GM19324 (cell line): ENCODE data around the gene NEK6.

Source experiments
- ATAC-seq: cut with Tn5 transposase; IDR thresholded peaks from one replicate; pipeline ENCODE4 v1.9.1; 2021; ENCODE audit warnings: mild to moderate bottlenecking, moderate library complexity; ENCODE audit not compliant: unreplicated experiment, low FRiP score

The NEK6 gene

GRCh38 chr9:124312290-124313265 lies 54.8 kb downstream of the NEK6 start:
- no peak for ATAC-seq

DNA sequence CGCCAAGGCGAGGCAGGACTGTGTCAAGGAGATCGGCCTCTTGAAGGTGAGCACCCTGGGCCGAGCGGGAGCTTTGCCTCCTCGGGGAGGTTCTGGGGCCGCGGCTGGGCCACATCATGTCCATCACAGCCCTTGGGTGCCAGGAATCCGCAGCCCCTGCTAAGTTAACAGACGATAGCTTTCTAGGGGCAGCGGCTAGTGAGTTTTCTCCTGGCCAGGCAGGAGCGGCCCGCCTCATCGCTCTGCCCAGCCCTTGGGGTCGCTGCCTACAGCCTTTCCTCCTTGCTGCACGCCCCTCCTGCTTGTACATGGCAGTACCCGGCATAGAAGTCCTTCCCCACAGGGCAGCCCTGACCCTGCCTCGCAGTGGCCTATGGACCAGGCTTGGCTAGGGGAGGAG lies 56.2 kb downstream of the NEK6 start:
- ATAC-seq, result no peak

- ATAC-seq, result no peak
Measured at GRCh38 chr9:124315882-124316281, 58.1 kb downstream of the NEK6 start.

DNA sequence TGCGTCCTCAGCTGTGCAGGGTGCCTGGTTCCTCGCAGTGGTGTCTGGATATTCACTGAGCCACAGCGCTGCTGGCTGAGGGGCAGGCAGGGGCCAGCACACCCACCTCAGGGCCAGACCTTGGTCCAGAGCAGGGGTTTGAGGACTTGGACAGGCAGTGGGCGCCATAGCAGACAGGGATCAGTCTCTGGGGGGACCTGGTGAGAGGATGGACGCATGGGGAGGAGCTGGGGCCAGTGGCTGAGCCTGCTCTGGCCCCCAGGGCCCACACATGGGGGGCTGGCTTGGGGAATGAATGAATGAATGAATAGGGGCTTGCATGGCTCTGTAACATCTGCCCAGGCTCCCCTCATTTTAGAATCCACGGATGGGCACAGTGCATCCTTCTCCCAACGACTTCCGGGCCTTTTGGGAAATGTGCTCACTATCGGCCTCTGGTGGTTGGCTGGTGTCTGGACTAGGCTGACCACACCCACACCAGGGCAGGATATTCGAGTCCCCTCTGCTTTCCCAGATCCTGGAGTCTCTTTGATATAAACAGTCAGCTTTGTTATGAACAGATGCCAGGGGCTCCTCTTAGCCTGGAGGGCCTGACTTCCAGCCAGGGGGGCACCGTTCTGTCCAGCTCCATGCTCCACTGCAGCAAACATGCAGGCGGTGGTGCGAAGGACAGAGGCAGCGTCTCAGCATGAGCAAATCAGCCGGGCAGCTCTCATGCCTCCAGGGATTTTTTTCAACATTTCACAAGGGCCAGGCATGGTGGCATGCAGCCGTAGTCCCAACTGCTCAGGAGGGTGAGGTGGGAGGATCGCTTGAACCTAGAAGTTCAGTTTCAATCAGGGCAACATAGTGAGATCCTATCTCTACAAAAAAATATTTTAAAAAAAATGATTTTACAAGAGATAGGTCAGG lies 62.6 kb downstream of the NEK6 start:
- no peak for ATAC-seq

- ATAC-seq, result no peak
Measured at GRCh38 chr9:124321416-124321815, 63.7 kb downstream of the NEK6 start.

DNA sequence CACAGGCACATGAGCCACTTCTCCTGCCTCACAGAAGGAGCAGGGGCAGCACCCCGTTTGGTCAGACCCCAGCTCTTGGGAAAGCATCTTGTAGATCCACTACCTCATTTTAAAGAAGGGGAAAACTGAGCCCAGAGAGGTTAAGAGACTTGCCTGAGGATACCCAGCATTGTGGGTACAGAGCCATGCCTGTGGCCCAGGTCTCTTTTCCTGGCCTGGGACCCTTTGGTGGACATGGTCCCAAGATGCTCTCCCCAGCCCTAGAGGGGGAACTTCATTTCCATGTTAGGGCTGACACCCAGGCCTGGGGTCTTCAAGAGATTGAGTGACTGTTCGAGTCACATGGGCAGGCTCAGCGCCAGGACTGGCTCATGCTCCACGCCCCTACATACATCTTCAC lies 64.2 kb downstream of the NEK6 start:
- ATAC-seq, result no peak

- ATAC-seq, result no peak
Measured at GRCh38 chr9:124322618-124323432, 65.1 kb downstream of the NEK6 start.

DNA sequence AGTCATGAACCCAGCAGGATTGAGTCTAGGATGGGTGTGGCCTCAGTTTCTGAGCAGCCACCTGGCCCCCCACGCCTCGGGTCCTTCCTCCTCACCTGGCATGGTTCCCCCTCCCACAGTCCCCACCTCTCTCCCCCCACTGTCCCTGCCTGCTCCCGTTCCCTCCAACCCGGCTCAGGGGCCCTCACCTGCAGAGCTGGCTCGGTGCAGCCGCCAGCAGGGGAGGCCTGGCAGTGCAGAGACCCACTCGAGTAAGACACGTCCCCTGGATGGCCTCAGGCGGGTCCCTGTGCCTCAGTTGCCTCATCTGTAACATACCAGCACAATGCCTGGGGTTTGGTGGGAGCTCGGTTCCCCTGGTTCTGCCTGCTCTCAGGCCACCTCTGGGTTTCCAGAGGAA lies 66.2 kb downstream of the NEK6 start:
- no peak for ATAC-seq

- ATAC-seq, result no peak
Measured at GRCh38 chr9:124325816-124326215, 68.1 kb downstream of the NEK6 start.

DNA sequence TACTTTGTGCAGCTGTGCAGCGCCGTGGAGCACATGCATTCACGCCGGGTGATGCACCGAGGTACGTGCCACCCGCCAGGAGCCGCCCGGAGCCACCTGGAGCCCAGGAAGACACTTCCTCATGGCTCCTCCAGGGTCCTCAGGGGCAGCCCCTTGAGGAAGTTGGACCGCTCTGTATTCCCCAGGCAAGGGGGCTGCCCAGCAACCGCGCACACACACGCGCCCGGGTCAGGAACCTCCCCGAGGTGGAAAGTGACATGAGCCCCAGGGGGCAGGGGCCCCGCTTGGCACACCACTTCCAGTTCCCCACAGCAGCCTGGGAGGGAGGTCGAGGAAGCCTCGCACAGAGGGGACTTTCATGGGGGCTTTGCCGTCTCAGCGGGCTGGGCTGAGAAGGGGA lies 68.6 kb downstream of the NEK6 start:
- ATAC-seq, result no peak

GRCh38 chr9:124327491-124327890 lies 69.7 kb downstream of the NEK6 start:
- ATAC-seq, result no peak

DNA sequence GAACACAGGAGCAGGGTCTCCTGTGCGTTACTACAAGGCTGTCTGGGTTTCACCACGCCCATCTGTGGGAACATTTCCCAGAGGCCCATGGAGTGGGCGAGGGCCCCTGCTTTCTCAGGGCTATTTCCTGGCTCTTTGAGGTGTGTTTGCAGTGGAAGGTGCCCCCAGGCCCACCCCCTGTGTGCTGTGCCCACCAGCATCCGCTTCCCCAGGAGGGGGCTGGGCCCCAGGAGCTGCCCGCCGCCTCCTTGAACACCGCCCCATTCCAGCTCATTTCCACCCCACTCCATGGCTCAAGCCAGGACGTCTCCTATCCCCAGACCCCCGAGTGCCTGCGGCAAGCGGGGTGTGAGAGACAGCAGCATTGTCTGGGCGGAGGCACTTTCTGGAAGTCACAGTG lies 70.5 kb downstream of the NEK6 start:
- no peak for ATAC-seq

DNA sequence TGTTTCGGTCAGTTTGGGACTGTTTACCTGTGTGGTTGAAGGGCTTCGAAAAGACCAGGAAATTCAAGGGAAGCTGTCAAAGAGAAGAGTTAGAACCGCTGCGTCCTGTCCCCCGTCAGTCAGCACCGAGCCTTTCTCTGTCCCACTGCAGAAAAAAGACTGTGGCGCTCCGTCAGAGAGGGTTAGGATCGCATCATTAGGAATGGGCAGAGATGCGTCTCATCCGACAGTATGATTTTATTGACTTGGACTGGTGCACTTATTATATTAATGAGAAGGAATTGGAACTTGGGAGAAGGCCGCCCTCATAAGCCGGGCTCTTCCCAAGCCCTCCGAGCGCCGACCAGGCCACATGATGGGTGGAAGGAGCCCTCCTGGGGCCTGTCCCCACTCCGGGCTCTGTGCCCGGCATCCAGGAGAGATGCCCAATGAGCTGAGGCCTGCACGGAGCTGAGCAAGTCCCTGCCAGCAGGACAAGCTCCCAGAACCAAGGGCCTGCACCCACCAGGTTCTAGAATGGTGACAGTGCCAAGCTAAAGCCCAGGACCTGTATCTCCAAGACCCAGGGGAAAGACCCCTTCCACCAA lies 71.5 kb downstream of the NEK6 start:
- no peak for ATAC-seq

DNA sequence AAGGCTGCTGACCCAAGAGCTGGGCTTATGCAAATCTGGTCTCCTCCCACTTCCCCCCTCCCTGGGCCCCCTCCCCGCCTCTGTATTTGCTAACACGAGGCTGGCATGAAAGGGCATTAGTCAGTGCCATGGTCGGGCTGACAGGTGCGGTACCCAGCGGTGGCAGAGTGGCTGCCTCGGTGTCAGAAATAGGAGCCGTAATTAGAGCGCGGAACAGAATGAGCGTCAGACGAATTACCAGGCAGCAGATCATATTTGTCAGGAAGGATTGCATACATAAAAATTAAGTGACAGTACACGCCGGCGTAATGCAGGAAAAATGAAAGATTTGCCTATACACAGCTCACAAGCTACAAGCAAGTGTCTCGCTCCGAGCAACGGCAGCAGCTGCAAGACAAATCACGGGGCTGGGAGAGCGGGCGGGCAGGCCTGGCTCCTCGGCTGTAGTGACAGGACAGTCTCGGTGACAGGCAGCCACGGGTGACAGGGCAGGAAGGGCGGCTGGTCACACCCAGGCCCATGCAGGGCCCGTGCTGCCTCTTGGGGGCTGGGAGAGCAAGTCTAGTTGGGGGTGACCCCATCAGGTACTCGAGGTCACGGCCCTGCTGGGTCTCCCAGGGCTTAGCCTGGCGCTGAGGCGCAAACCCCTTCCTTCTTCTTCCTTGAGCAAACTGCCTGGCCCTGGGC lies 72.4 kb downstream of the NEK6 start:
- no peak for ATAC-seq

- no peak for ATAC-seq
Measured at GRCh38 chr9:124331580-124331979, 73.8 kb downstream of the NEK6 start.

DNA sequence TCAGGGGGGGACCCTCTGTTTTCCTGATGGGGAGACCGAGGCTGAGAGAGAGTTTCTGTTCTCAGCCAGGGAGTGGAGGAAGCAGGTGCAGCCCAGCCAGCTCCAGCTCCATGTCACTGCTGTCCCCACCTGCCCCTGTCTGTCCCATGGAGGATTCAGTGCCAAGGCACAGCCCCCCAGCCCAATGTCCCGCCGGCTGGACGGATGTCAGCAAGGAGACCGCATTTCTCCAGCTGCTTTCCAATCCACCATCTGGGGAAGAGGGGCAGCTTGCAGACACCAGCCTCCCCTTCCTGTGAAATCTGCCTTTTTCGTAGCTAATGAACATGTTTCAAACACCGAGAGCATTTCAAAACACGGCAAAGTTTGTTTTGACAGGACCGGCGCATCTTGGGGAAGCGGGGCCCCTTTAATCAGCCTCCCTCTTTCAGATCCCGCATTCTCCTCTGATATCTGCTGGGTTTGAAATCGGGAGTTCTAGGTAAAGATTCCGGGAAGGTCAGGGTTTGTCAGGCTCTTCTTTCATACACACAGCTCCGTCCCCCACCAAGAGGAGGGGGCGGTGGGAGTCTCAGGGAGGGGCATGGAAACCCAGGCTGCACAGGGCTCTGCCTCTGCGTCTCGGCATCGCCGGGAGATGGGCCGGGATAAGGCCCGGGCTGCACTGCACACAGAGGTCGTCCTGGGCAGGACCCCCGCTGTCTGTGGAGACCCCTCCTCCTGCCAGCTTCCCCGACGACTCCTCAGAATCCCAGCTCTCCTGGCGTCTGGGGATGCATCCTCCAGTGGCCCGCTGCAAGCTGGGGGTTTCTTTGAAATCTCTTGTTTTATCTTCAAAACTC lies 74.8 kb downstream of the NEK6 start:
- no peak for ATAC-seq

GRCh38 chr9:124333203-124333579 lies 75.4 kb downstream of the NEK6 start:
- no peak for ATAC-seq

GRCh38 chr9:124334568-124335319 lies 77.0 kb downstream of the NEK6 start:
- ATAC-seq, result no peak
